Stimulated activated CD8-positive, alpha-beta memory T cell treated with anti-CD3 and anti-CD28 coated beads, Interleukin-15, amount 100 ng/mL, for 48 hours (primary cell): ENCODE data around the gene ACKR3.

Experiments used
- DNase-seq, 2 donors: peaks; one replicate each; pipeline ENCODE4 v3.0.0-alpha.2; 2020; ENCODE audit warnings: low read depth in 2 of 2

ACKR3 gene

DNA sequence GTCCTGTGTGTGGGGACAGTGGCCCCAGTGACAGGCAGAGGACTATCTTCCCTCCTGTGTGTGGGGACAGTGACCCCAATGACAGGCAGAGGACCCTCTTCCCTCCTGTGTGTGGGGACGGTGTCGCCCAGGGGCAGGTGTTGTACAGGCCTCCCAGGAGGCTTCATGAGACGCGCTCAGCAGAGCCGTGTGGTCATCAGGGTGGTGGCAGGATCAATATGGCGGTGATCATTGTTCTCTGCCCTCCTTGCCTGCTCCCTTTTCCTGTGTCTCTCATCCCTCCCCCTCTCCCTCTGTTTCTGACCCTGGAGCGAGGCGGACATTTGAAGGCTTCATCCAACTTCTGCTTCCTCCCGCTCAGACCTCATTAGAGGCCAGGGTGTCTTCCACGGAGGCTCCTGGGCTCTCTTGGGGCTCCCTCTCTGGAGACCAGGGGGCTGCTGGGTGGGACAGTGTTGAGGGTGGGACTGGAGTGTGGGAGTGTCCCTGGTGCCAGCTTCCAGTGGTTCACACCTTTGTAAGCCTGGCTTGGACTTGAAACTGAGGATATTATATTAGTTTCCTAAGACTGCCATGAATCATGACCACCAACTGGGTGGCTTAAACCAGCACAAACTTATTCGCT, 59.5 kb downstream of the ACKR3 start:
- no peak for DNase-seq

DNA sequence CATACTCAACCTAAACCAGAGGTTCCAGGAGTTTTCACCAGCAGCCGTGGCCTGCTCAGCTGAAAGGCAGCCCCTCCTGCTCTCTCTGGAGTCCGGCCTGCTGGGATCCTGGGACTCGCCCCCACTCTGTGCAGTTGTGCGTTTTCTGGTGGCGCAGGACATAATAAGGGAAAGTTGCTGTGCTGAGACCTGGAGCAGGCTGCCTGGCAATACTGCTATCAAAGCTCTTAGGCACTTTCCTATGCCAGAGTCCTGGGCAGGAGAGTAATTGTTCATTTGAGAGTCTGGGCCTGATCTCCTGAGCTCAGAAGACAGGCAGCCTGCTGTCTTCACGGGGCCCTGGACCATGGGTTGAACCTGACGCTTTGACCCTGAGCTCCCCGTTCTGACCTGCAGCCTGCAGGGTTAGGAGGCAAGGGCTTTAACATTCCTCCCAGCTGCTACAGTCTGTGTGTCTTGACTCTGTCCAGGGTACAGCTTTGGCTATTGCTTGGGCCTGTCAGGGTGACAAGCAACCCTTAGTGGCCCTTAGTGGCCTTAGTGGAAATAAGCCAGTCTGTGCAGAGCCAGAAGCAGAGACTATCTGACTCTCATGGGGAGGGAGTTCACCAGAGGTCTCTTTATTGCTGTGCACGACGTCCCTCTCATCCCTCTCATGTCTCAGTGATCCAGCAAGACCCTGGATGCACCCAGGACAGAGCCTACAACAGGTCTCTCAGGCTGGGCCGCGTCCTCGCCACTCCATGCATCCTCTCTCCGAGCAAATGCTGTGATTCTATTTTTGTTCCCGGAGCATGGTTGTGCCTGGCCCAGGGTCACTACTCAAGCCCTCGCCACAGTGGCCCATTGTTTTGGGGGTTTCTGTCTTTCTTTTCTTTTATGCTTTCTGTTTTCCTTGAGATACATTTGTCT, 60.6 kb downstream of the ACKR3 start:
- no peak for DNase-seq

- no peak for DNase-seq
These were observed 61.7 kb downstream of the ACKR3 start for GRCh38 chr2:236631281-236631855.

- DNase-seq: no peak
These were observed 62.2 kb downstream of the ACKR3 start for GRCh38 chr2:236631856-236632291.
